HL-60 (cell line): ENCODE results near the gene CYP2A13.
"Not testable (repeated sequence)": the region's sequence is repeated elsewhere in the genome, so short reads cannot be mapped to it uniquely, and the experiment has no call there.

Experiments used
- DNase-seq, 2 experiments: peaks; one replicate each; pipeline ENCODE4 v3.0.0-alpha.2; 2010 to 2020; ENCODE audit warnings: low read depth in 1 of 2, low spot score in 1 of 2
- H3K27ac ChIP-seq: fragments of 250-450 bp; sonication (Bioruptor Pico); replicated peaks from 2 replicates; pipeline ENCODE4 v1.5.1; 2020; ENCODE audit warnings: mild to moderate bottlenecking, moderate library complexity
- H3K27me3 ChIP-seq: fragments of 250-450 bp; sonication (Bioruptor Pico); 2 replicates; pipeline ENCODE4 v1.5.1; 2021; ENCODE audit warnings: mild to moderate bottlenecking, moderate library complexity; ENCODE audit not compliant: insufficient read depth, poor library complexity, severe bottlenecking
- H3K4me3 ChIP-seq: replicated peaks from 2 replicates; pipeline ENCODE4 v1.5.1; 2011; ENCODE audit warnings: mild to moderate bottlenecking, control low read depth, low read length; ENCODE audit not compliant: insufficient read depth
- GABPA ChIP-seq: IDR thresholded peaks from 2 replicates; pipeline ENCODE4 v1.6.1; 2012; ENCODE audit warnings: low read depth
- POLR2AphosphoS5 ChIP-seq: IDR thresholded peaks from 2 replicates; pipeline ENCODE4 v1.6.1; 2012; ENCODE audit warnings: low read depth
- SPI1 ChIP-seq: IDR thresholded peaks from 2 replicates; pipeline ENCODE4 v1.6.1; 2012; ENCODE audit warnings: low read depth, mild to moderate bottlenecking, borderline replicate concordance
- long read RNA-seq: library from polyadenylated mRNA; unstranded; transcript quantifications from one replicate; pipeline ENCODE4 v2.0.0, GENCODE V29; 2020
- TF ChIP-seq, protein P1 (sequence below): IDR thresholded peaks from 2 replicates; pipeline ENCODE4 v1.6.1; 2012; ENCODE audit warnings: low read depth; ENCODE audit not compliant: insufficient replicate concordance
- TF ChIP-seq, protein P2 (sequence below): IDR thresholded peaks from one replicate; pipeline ENCODE4 v1.5.1; 2011; ENCODE audit warnings: low read length, control low read depth, inconsistent platforms; ENCODE audit not compliant: insufficient read depth

CYP2A13 gene, protein sequence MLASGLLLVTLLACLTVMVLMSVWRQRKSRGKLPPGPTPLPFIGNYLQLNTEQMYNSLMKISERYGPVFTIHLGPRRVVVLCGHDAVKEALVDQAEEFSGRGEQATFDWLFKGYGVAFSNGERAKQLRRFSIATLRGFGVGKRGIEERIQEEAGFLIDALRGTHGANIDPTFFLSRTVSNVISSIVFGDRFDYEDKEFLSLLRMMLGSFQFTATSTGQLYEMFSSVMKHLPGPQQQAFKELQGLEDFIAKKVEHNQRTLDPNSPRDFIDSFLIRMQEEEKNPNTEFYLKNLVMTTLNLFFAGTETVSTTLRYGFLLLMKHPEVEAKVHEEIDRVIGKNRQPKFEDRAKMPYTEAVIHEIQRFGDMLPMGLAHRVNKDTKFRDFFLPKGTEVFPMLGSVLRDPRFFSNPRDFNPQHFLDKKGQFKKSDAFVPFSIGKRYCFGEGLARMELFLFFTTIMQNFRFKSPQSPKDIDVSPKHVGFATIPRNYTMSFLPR
- long read RNA-seq = 0 reads

DNA sequence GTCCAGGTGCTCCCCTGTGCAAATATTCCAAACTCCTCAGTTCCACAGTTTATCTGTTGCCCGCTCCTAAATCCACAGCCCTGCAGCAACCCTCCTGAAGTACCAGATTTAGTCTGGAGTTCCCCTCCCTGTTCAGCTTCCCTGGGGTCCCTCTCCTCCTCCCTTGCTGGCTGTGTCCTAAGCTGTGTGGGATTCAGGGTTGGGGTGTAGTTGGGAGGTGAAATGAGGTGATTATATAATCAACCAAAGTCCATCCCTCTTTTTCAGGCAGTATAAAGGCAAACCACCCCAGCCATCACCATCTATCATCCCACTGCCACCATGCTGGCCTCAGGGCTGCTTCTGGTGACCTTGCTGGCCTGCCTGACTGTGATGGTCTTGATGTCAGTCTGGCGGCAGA lies at the start of gene CYP2A13:
TSS of gene CYP2A13 (plus strand) at position 301 of the 400 bp plus-strand sequence. CDS start at position 322, 21 bp downstream.
- H3K27ac ChIP-seq = no peak within 1 kb of the TSS
- TF ChIP-seq, protein P1, sequence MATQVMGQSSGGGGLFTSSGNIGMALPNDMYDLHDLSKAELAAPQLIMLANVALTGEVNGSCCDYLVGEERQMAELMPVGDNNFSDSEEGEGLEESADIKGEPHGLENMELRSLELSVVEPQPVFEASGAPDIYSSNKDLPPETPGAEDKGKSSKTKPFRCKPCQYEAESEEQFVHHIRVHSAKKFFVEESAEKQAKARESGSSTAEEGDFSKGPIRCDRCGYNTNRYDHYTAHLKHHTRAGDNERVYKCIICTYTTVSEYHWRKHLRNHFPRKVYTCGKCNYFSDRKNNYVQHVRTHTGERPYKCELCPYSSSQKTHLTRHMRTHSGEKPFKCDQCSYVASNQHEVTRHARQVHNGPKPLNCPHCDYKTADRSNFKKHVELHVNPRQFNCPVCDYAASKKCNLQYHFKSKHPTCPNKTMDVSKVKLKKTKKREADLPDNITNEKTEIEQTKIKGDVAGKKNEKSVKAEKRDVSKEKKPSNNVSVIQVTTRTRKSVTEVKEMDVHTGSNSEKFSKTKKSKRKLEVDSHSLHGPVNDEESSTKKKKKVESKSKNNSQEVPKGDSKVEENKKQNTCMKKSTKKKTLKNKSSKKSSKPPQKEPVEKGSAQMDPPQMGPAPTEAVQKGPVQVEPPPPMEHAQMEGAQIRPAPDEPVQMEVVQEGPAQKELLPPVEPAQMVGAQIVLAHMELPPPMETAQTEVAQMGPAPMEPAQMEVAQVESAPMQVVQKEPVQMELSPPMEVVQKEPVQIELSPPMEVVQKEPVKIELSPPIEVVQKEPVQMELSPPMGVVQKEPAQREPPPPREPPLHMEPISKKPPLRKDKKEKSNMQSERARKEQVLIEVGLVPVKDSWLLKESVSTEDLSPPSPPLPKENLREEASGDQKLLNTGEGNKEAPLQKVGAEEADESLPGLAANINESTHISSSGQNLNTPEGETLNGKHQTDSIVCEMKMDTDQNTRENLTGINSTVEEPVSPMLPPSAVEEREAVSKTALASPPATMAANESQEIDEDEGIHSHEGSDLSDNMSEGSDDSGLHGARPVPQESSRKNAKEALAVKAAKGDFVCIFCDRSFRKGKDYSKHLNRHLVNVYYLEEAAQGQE = no peak
- TF ChIP-seq, protein P2, sequence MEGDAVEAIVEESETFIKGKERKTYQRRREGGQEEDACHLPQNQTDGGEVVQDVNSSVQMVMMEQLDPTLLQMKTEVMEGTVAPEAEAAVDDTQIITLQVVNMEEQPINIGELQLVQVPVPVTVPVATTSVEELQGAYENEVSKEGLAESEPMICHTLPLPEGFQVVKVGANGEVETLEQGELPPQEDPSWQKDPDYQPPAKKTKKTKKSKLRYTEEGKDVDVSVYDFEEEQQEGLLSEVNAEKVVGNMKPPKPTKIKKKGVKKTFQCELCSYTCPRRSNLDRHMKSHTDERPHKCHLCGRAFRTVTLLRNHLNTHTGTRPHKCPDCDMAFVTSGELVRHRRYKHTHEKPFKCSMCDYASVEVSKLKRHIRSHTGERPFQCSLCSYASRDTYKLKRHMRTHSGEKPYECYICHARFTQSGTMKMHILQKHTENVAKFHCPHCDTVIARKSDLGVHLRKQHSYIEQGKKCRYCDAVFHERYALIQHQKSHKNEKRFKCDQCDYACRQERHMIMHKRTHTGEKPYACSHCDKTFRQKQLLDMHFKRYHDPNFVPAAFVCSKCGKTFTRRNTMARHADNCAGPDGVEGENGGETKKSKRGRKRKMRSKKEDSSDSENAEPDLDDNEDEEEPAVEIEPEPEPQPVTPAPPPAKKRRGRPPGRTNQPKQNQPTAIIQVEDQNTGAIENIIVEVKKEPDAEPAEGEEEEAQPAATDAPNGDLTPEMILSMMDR = no peak
- TF ChIP-seq GABPA = no peak
- no peak for TF ChIP-seq SPI1
- TF ChIP-seq POLR2AphosphoS5 = no peak
- H3K4me3 ChIP-seq = no peak within 1 kb of the TSS
- no peak for DNase-seq
- H3K27me3 ChIP-seq = peaks cover 7% of the 10 kb centered on the region

DNA sequence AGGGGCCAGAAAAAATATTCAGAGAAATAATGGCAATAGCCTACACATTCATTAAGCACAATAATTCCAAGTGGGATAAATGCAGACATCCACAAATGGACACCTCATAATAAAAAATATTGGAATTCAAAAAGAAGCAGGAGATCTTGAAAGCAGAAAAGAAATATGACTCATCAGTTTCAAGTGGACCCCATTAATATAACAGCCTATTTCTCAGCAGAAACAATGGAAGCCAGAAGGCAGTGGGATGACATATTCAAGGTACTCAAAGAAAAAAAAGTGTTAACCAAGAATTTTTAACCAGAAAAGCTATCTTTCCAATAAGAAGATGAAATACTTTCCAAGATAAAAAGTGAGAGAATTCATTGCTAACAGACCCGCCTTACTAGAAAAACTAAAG lies 48.4 kb upstream of the CYP2A13 start:
- DNase-seq = no peak
- Histone ChIP-seq H3K27me3 (peaks cover 4% of the 10 kb centered on the region), H3K27ac (no peak overlapping the region), H3K4me3 (no peak overlapping the region)
- no peak for TF ChIP-seq GABPA
- TF ChIP-seq, protein P1 = no peak
- TF ChIP-seq POLR2AphosphoS5 = no peak
- TF ChIP-seq SPI1 = no peak
- TF ChIP-seq, protein P2 = no peak

DNA sequence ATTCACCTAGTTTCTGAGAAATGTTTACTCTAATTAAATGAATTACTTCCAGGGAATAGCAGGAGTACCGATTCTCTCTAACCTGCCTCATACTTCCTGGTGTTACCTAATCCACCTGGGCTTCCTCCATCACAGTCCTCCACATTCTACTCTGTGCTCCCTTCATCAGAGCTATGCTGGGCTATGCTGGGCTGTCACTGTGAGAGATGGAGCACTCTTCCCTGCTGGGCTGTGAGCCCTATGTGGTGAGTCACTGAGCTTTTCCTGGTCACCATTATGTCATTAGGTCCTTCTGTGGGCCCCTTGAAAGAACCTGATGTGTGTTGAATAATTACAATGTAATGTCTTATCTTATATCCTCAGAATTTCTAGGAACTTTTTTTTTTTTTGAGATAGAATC lies 43.2 kb upstream of the CYP2A13 start:
- H3K27me3 ChIP-seq, H3K4me3 ChIP-seq, DNase-seq, H3K27ac ChIP-seq: not testable (repeated sequence)

DNA sequence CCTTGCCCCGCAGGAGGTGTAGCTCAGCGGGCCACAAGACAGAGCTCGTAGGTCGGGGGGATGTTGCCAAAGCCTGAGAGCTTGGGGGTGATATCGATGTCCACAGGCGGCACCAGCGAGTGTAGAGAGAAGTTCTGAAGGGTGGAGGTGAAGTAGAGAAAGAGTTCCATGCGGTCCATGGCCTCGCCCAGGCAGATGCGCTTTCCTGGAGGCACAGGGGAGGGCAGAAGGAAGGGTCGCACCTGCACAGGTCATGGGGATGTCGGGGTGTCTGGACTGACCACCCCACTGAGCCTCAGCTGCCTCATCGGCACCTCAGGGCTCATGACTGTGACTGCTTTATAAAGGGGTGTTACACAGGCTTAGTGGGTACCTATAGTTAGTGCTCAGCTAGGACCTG lies 37.8 kb upstream of the CYP2A13 start:
- Histone ChIP-seq H3K27me3 (no peaks in the 10 kb centered on the region), H3K4me3 (no peak overlapping the region), H3K27ac (no peak overlapping the region)
- no peak for TF ChIP-seq SPI1
- TF ChIP-seq, protein P1 = no peak
- TF ChIP-seq POLR2AphosphoS5 = no peak
- TF ChIP-seq, protein P2 = no peak
- no peak for TF ChIP-seq GABPA
- no peak for DNase-seq

DNA sequence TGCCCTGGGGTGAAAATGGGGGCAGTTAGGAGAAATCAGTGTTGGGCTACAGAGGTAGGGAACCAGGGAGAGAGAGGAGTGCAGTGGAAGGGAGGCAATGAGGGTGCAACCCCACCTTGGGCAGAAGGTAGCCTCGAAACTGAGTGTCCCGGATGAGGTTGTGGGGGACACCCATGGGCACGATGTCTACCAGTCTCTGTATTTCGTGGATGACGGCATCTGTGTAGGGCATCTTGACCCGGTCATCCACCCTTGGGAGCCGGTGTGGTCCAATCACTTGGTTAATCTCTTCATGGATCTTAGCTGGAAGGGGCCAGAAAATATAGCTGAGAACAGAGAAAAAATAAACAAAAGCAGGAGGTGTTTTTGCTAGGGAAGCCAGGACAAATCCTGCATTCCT lies 36.1 kb upstream of the CYP2A13 start:
- H3K4me3 ChIP-seq, DNase-seq, H3K27me3 ChIP-seq, H3K27ac ChIP-seq: not testable (repeated sequence)

DNA sequence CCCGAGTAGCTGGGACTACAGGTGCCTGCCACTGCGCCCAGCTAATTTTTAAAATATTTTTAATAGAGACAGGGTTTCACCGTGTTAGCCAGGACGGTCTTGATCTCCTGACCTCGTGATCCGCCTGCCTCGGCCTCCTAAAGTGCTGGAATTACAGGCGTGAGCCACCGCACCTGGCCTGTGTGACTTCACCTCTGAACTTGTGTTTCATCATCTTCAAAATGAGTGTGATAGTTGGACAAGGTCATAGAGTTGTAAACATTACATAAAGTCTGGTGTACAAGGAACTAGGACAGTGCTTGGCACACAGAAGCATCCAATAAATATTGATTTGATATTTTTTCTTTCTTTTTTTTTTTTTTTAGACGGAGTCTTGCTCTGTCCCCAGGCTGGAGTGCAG lies 34.9 kb upstream of the CYP2A13 start:
- H3K4me3 ChIP-seq, H3K27ac ChIP-seq, H3K27me3 ChIP-seq, DNase-seq: not testable (repeated sequence)
